ENCODE measurements around the gene ITGA1. TPM values are rescaled to one million over a fixed set of nuclear protein-coding genes. Genes with fewer than 3 reads are reported as not detected.
"Not testable (repeated sequence)": the region's sequence is repeated elsewhere in the genome, so short reads cannot be mapped to it uniquely, and the experiment has no call there.

The ITGA1 gene
- 21.1 and 29.7 TPM in 2 replicates for total RNA-seq (2014; rRNA removed; shearing (Covaris generic))
- 11.8 and 12.2 TPM in 2 replicates for polyA plus RNA-seq (2015; cell fraction: cytosol; rRNA removed)
- 14.6 and 41.5 TPM in 2 replicates for polyA plus RNA-seq (2015; cell fraction: nucleus; rRNA removed)

DNA sequence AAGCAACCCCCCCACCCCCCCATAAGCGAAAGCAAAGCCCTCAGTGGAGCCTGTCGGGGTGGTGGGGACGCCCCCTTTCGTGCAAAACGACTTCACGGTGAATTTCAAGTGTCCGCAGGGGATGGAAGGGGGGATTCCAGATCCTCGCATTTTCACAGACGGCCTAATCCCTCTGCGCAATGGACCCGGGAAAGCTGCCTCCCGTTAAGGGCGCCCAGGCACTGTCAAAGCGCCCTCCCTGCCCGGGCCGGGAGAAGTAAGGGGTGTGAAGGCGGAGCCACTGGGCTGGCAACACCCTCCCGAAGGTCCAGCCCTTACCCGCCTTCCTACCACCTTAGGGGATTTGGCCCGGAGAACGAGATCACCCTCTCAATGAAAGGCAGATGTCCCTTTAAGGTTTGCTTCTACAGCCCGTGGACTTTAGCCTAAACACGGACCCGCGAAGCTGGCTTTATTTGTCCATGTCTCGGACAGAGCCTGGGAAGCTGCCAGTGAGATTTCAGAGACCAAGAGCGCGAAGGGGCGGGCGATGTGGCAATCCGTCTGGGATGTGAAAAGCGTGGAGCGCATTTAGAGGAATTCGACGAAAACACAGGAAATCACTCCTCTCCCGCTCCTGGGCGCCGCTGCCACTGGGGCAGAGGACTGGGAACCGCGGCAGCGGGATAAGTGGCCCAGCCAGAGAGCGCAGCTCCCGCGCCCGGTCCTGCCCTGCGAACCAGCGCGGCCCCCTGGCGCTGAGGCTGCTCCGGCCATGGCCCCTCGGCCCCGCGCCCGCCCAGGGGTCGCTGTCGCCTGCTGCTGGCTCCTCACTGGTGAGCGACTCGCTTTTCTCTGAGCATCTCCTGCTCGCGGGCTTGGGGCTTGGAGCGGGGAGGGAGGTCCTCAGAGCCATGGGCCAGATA, at the start of gene ITGA1, which contains the start of gene PELO:
TSS of gene ITGA1 (plus strand) at position 317 of the 905 bp plus-strand sequence. CDS start at position 755, 438 bp downstream.
TSS of gene PELO (plus strand) at position 317 of the 905 bp plus-strand sequence. CDS start 12,479 bp downstream, outside the sequence.
- peak; percentile 77 for DNase-seq (ENCODE audit: low read depth, low spot score)
- in situ Hi-C loops (cut with HindIII; ENCODE audit: low pct_unique_long_range_greater_than_20kb, low sequenced_read_pairs), result no loop called here

DNA sequence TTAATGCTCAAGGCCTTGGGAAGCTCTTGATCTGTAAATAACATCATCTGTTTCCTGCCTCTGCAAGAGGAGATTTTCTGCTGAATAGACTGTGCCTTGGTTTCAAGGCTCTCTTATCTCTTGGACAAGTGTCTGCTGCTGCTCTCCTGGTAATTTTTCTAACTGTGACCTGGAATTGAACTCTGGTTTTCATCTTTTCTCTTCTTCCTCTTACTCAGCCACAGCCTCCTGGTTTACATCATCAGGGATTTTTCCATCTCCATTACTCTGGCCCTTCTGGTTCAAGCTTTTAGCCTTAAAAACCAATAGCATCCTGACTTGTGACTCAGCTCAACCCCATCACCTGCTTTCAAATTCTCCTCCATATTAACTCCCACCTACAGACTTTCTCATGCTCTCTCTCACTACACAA, 49.6 kb upstream of the ITGA1 start:
- in situ Hi-C loops (cut with HindIII; ENCODE audit: low pct_unique_long_range_greater_than_20kb, low sequenced_read_pairs), result no loop called here
- no peak for DNase-seq (ENCODE audit: low read depth, low spot score)

DNA sequence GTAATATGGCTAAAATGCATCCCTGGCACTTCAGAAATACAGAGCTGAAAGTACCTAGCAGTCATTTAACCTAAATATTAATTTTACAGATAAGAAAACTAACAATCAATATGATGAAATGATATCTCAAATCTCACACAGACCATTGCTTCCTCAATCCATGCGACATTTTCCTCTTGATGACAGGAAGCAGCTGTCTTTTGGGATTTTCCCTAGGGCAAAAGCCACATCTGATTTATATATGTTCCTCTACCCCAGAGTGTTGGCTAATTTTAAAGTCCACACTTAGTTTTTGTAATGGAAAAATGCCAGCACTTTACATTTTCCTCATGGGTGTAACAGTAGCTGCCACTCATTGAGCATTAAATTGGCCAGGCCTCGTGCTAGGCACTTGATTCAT, 47.7 kb upstream of the ITGA1 start:
- DNase-seq (ENCODE audit: low read depth, low spot score), result no peak
- in situ Hi-C loops (cut with HindIII; ENCODE audit: low pct_unique_long_range_greater_than_20kb, low sequenced_read_pairs), result no loop called here

DNA sequence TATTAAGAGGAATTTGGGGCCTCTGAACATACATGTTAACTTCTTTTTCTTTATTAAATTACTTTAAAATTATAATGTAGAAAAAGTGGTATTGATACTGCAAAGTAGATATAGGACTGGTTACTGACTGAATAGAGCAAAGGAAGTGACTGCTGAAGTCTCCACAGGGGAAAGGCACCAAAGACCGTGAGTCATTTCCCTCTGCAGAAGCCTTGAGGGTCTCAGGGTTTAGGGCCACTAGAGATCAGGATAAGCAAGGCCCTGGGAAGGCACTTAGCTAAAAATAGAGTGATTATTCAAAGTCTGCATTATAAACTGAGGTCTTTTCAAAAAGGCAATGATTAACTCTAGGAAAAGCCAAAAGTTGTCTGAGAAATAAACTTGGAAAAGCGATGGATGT, 44.7 kb upstream of the ITGA1 start:
- DNase-seq (ENCODE audit: low read depth, low spot score), result no peak

DNA sequence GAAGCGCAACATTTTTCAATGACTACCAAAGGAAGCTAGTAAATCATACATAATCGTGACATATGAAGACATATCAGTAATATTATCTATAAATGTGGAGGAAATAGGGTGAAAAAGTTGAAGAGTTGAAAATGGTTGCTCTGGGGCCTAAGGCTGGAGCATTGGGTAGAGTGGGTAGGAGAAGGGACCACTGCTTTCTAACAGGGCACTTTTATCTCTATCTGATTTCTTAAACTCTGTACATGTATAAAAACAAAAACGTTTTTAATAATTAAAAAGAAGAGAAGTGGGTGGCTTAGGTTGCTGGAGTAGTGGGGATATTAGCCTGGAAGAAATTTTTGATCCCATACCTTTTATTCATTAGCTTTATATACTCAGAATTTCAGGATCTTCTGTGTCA, 44.2 kb upstream of the ITGA1 start:
- in situ Hi-C loops (cut with HindIII; ENCODE audit: low pct_unique_long_range_greater_than_20kb, low sequenced_read_pairs), result no loop called here

More for the DNA sequence above, 44.7 kb upstream of the ITGA1 start:
- in situ Hi-C loops (cut with HindIII; ENCODE audit: low pct_unique_long_range_greater_than_20kb, low sequenced_read_pairs), result no loop called here

DNA sequence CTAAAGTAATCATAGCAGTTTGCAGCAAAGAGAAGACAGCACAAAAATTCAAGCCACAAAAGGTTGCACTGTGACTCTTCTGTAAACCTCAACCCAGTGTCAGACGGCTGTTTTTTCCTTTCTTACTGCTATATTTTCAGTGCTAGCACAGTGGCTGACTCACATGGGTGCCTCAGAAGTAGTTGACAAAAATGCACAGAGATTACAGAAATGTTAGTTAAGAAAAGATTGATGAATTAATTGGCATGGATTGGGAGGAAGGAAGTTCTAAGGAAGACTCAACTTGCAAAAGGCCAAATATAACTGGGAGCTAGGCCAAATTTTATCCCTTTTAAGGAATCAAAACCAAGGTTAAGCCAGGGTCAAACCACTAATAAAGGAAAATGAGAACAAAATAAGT, 43.7 kb upstream of the ITGA1 start:
- in situ Hi-C loops (cut with HindIII; ENCODE audit: low pct_unique_long_range_greater_than_20kb, low sequenced_read_pairs), result no loop called here

More for the DNA sequence above, 44.2 kb upstream of the ITGA1 start:
- no peak for DNase-seq (ENCODE audit: low read depth, low spot score)

DNA sequence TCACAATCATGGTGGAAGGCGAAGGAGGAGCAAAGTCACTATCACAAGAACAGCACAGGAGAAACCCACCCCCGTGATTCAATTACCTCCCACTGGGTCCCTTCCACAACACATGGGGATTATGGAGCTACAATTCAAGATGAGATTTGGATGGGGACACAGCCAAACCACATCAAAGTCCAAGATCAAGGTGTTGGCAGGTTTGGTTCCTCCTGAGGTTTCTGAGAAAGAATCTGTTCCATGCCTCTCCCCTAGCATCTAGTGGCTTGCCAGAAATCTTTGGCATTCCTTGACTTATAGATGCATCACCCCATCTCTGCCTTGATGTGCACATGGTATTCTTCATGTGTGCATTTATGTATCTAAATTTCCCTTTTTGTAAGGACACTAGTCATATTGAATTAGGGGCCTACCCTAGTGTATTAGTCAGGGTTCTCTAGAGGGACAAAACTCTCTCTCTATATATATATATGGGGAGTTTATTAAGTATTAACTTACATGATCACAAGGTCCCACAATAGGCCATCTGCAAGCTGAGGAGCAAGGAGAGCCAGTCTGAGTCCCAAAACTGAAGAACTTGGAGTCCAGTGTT, 42.8 kb upstream of the ITGA1 start:
- DNase-seq (ENCODE audit: low read depth, low spot score); in situ Hi-C loops (cut with HindIII; ENCODE audit: low pct_unique_long_range_greater_than_20kb, low sequenced_read_pairs): not testable (repeated sequence)

More for the DNA sequence above, 43.7 kb upstream of the ITGA1 start:
- no peak for DNase-seq (ENCODE audit: low read depth, low spot score)

DNA sequence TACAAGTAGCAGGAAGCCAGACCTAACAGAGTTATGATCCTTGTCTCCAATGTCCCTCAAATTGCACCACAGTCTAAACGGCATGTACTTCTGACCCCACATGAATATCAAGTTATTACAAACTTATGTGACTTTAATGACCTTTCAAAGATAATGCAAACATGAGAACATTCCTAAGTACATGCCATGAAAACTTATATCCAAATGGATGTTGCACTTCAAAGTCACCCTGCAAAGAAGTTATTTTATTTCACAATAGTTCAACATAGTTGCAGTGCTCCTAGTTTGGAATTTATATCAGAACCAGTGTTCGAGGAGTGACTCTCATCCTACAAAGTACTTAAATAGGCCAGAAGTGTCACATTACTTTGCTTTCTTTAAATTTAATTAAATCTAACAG, 41.2 kb upstream of the ITGA1 start:
- no peak for DNase-seq (ENCODE audit: low read depth, low spot score)
- in situ Hi-C loops (cut with HindIII; ENCODE audit: low pct_unique_long_range_greater_than_20kb, low sequenced_read_pairs), result no loop called here

DNA sequence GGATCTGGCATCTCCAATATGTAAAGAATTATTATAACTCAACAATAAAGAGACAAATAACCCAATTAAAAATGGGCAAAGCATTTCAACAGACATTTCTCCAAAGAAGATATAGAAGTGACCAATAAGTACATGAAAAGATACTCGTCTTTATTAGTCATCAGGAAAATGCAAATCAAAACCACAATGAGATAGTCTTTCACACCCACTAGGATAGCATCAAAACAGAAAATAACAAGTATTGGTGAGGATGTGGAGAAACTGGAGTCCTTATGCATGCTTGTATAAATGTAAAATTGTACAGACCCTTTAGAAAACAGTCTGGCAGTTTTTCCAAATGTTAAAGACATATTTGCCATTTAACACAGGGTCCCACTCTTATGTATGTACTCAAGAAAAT, 39.1 kb upstream of the ITGA1 start:
- in situ Hi-C loops (cut with HindIII; ENCODE audit: low pct_unique_long_range_greater_than_20kb, low sequenced_read_pairs), result no loop called here
- no peak for DNase-seq (ENCODE audit: low read depth, low spot score)

DNA sequence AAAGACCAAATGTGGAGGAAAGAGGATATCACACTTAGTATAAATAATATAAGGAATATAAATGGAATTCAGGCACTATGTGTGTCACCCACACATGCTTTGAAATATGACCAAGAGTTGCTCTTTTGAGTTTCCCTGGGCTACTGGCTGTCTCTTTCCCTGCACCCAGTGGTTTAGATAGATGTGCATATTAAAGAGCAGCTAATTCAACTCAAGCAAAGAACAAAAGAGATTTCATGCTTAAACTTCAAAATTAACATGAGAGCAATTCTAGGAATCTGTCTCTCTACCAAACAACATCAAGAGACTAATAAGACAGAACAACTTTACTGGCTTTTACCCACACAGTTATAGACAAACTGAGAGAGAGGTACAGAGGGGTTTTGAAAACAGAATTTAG, 38.0 kb upstream of the ITGA1 start:
- no peak for DNase-seq (ENCODE audit: low read depth, low spot score)
- in situ Hi-C loops (cut with HindIII; ENCODE audit: low pct_unique_long_range_greater_than_20kb, low sequenced_read_pairs), result no loop called here

DNA sequence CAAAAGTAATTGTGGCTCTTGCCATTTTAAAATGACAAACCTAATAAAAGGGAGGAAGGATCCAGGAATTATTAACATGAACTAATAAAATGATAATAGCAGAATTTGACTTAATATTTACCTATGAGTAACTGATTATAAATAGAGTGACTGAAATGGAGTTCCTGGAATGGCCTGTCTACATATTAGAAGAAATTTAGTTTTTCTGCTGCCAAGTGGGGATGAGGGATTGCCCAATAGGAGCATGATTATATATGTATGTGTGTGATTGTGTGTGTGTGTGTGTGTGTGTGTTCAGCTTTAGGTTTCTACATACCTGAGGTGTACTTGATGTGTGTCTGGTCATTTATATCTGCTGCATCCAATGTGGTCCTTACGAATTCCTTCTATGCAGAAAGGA, 36.6 kb upstream of the ITGA1 start:
- DNase-seq (ENCODE audit: low read depth, low spot score), result no peak
- in situ Hi-C loops (cut with HindIII; ENCODE audit: low pct_unique_long_range_greater_than_20kb, low sequenced_read_pairs), result no loop called here

DNA sequence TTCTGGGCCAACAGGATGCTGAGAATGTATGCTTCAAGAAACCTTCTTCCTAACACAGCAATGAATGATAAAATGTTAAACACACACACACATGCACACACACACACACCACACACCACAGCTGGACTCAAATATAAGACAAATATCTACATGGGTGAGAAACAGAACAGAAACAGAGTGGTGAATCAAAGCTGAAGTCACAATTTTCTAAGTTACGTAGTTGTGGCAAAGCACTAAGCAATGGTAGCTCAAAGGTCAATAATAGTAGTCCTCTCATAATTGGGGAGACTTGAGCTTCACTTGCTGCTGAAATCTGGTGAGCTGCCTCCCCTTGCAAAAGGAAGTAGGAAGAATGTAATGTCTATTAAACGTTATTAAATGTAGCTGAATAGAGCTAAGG, 33.7 kb upstream of the ITGA1 start:
- in situ Hi-C loops (cut with HindIII; ENCODE audit: low pct_unique_long_range_greater_than_20kb, low sequenced_read_pairs), result no loop called here
- DNase-seq (ENCODE audit: low read depth, low spot score), result no peak

DNA sequence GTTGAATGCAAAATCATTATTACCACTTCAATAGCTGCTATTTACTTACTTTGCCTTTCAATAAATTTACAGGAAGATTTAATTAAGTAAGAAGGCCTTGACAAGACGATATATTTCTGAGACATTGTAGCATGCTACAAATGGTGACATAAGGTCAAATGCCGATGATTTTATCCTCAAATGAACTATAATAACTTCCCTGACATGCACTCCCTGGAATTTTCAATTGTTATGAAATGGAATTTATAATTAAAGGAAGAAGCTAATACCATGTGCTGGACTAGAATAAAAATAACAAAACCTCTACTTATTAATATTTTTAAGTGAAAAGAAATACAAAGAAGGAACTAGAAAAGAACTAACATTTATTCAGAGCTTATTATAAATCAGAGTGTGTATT, 30.2 kb upstream of the ITGA1 start:
- in situ Hi-C loops (cut with HindIII; ENCODE audit: low pct_unique_long_range_greater_than_20kb, low sequenced_read_pairs), result no loop called here
- no peak for DNase-seq (ENCODE audit: low read depth, low spot score)

DNA sequence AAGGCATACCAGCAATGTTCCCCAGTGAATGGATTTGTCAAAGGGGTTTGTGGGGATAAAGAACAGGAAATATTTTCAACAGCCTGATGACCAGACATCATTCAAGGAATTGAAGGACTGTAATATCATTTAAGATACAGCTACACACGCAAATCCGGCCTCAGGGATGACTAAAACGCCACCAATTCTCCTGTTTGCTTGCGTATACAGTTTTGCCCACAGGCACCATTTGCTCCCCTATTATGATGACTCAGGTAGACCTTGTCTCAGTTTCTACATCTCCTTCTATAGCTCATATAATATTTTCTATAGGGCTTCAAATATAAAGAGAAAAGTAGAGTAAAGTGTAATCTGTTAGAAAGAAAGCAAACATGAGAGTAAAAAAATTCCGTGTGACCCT, 29.7 kb upstream of the ITGA1 start:
- in situ Hi-C loops (cut with HindIII; ENCODE audit: low pct_unique_long_range_greater_than_20kb, low sequenced_read_pairs), result no loop called here
- DNase-seq (ENCODE audit: low read depth, low spot score), result peak; percentile 61

DNA sequence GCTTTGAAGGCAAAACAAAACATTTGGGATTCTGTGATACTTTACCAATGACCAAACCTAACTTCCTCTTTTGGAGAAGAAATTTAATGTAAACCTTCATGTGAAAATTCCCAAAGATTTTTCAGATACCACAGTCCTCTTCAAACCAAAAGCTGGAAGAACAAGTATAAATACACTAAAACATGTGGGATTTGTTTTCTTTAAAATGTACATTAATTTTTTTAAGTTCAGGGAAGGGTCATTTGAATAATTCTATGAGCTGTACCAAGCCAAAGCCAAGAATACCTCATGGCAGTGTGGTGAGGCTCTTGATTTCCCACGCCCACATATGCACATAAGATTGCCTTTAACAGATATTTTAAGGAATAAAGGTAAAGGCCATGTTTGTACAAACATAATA, 28.4 kb upstream of the ITGA1 start:
- DNase-seq (ENCODE audit: low read depth, low spot score), result no peak
- in situ Hi-C loops (cut with HindIII; ENCODE audit: low pct_unique_long_range_greater_than_20kb, low sequenced_read_pairs), result no loop called here

DNA sequence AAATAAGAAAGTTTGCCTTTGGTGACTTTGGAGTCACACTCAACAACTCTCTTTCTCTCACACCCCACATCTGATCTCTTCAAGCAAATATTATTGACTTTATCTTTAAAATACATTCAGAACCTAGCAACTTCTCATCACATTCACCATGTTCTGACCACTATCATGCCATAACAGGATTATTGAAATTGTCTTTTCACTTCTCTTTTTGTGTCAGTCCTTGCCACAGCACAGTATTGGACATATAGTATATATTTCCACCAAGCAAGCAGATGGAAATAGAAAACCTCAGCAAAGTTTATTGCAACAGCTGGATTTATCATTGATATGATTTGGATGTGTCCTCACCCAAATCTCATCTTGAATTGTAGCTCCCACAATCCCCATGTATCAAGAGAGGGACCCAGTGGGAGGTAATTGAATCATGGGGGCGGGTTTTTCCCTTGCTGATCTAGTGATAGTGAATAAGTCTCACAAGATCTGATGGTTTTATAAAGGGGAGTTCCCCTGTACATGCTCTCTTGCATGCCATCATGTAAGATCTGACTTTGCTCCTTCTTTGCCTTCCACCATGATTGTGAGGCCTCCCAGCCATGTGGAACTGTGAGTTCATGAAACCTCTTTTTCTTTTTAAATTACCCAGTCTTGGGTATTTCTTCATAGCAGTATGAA, 26.9 kb upstream of the ITGA1 start:
- in situ Hi-C loops (cut with HindIII; ENCODE audit: low pct_unique_long_range_greater_than_20kb, low sequenced_read_pairs), result no loop called here
- DNase-seq (ENCODE audit: low read depth, low spot score), result no peak

DNA sequence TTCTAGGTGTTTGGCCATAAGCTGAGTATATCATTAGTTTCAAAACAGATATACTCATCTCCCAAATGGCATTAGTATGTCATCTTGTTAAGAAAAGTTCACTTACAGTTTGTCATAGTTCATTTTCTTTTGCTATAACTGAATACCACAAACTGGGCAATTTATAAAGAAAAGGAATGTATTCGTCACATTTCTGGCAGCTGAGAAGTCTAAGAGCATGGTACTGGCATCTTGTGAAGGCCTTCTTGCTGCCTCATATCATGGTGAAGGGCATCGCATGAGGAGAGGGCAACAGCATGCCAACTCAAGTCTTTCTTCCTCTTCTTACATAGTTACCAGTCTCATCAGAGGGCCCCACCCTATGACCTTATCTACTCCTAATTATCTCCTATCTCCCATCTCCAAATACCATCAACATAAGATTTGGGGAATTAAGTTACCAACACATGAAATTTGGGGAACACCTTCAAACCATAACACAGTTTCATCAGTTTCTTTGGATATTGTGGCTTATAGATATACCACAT, 20.4 kb upstream of the ITGA1 start:
- DNase-seq (ENCODE audit: low read depth, low spot score), result no peak
- in situ Hi-C loops (cut with HindIII; ENCODE audit: low pct_unique_long_range_greater_than_20kb, low sequenced_read_pairs), result no loop called here
